Activated naive CD4-positive, alpha-beta T cell treated with anti-CD3 and anti-CD28 coated beads, Interleukin-2, amount 50 U/mL, for 72 hours (primary cell): ENCODE results near the gene PTPN3. TPM values are rescaled to one million over a fixed set of nuclear protein-coding genes. Genes with fewer than 3 reads are reported as not detected.
"Not testable (repeated sequence)": the region's sequence is repeated elsewhere in the genome, so short reads cannot be mapped to it uniquely, and the experiment has no call there.

Experiments used
- ATAC-seq, 2 donors: fragments of 150-1000 bp; cut with Tn5 transposase; 2 replicates each; pipeline ENCODE4 v1.10.0; 2021; ENCODE audit warnings: mild to moderate bottlenecking in 2 of 2, moderate library complexity in 2 of 2
- DNase-seq, 2 donors: peaks; one replicate each; pipeline ENCODE4 v3.0.0; 2021 to 2022; ENCODE audit warnings: low spot score in 2 of 2
- H3K27ac Mint-ChIP-seq, 2 donors: one replicate each; pipeline ENCODE4 v1.8.0; 2022; ENCODE audit warnings: mild to moderate bottlenecking in 2 of 2, mixed read lengths in 2 of 2
- H3K36me3 Mint-ChIP-seq, 2 donors: one replicate each; pipeline ENCODE4 v1.8.0; 2022; ENCODE audit warnings: mixed read lengths in 2 of 2
- H3K9me3 Mint-ChIP-seq, 2 donors: one replicate each; pipeline ENCODE4 v1.8.0; 2022; ENCODE audit warnings: mixed read lengths in 2 of 2
- total RNA-seq, 2 donors: library from RNA; stranded (reverse); gene quantifications; one replicate each; pipeline ENCODE4 v1.2.3, GENCODE V29; 2022

The PTPN3 gene
- under 1 TPM; 0.80 to 0.99 TPM for total RNA-seq

DNA sequence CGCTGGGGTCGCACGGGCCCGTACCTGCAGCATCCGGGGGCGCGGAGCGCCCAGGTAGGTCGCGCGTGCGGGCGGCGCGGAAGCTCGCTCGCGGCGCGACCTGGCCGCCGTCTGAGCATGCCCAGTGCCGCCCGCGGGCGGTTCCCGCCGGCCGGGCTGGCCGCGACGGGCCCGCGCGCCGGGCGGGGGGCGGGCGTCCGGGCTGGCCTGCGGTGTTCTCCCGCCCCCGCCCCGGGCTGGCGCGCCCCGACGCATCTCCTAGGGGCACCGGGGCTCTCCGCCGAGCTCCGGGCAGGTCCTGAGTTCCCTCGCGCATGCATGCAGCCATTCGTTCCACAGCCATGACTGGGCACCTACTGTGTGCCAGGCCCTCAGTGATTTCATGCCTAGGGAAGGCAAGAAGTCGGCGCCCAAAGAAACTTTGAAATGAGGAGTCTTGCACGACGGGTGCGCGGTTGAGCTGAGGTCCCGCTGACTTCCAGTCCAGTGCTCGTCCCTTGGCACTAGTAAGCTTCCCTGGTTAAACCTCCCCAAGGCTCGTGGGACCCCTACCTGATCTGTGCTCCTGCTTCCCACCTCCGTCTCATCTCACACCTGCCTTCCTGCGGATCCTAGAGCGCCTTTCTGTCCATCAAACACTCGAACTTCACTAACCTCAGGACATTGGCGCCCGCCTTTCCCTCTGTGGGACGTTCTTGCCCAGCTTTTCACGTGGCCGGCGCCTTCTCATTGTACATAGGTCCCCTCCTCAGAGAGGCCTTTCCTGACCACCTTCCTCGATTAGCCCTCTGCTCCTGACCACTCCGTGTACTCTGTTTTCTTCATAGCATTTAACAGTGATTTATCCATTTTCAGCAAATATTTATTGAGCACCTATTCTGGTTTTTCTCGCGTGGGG is at the start of gene PTPN3:
PTPN3 (minus strand) TSS at position 113 of the 898 bp plus-strand sequence. CDS start 34,873 bp downstream, outside the sequence.
- no peak for DNase-seq
- ATAC-seq: peak in 1 of 2 donors; percentile 24
- Mint-ChIP-seq H3K27ac (no peak within 1 kb of the TSS), H3K9me3 (no peaks in the 10 kb centered on the region), H3K36me3 (peaks cover 10 to 11% of the 10 kb centered on the region in 2 donors)

DNA sequence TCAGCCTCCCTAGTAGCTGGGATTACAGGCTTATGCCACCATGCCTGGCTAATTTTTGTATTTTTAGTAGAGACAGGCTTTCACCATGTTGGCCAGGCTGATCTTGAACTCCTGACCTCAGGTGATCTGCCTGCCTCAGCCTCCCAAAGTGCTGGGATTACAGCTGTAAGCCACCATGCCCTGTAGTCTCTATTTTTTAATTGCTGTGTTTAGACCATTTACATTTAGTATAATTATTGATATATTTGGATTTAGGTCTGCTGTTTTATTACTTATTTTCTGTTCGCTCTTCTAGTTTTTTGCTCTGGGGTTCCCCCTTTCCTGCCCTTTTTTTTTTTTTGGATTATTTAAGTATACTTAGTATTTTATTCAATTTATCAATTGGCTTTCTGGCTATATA is 46.8 kb upstream of the PTPN3 start:
- H3K27ac Mint-ChIP-seq, DNase-seq, ATAC-seq, H3K9me3 Mint-ChIP-seq: not testable (repeated sequence)
- H3K36me3 Mint-ChIP-seq: peaks cover 0 to 12% of the 10 kb centered on the region in 2 donors

DNA sequence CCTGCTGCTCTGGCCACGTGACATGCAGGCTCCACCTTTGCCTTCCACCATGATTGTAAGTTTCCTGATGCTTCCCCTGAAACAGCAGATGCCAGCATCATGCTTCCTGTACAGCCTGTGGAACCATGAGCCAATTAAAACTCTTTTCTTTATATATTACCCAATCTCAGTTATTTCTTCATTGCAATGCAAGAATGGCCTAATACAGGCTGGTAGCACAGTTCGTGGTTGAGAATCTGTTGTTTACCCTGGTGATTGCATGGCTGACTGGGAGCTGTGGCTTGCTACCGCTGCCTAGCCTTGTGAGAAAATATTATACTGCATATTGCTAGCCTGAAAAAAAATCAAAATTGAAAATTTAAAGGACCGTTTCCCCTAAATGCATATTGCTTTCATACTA is 44.8 kb upstream of the PTPN3 start:
- ATAC-seq (no peak), DNase-seq (no peak)
- peaks cover 4 to 9% of the 10 kb centered on the region in 2 donors for H3K9me3 Mint-ChIP-seq
- H3K27ac Mint-ChIP-seq: no peak overlapping the region
- H3K36me3 Mint-ChIP-seq: peaks cover 0 to 12% of the 10 kb centered on the region in 2 donors

- Mint-ChIP-seq H3K36me3 (peaks cover 0 to 4% of the 10 kb centered on the region in 2 donors), H3K9me3 (peaks cover 4% of the 10 kb centered on the region in 2 donors), H3K27ac (no peak overlapping the region)
- DNase-seq (no peak), ATAC-seq (no peak)
Observed at GRCh38 chr9:109538346-109538745, 40.2 kb upstream of the PTPN3 start.

DNA sequence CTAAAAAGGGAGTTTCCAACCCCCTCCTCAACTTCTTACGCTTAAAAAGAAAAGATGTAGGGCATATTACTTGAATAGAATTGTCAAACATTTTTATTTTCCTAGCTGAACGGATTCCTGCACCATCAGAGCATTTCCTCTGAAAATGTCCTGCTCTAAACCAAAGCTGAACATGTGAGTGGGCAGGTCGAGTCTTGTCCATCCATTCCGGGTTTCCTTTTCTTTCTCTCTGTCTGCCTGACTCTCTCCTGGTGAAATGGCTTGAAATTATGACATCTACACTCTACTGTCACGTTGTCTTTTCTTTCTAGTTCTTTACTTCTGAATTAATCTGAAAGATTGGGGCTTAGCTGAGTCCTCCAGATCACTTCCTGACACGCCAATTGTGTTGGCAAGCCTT is 39.2 kb upstream of the PTPN3 start:
- Mint-ChIP-seq H3K9me3 (peaks cover 4% of the 10 kb centered on the region in 2 donors), H3K36me3 (peaks cover 0 to 4% of the 10 kb centered on the region in 2 donors), H3K27ac (no peak overlapping the region)
- DNase-seq (no peak), ATAC-seq (no peak)

DNA sequence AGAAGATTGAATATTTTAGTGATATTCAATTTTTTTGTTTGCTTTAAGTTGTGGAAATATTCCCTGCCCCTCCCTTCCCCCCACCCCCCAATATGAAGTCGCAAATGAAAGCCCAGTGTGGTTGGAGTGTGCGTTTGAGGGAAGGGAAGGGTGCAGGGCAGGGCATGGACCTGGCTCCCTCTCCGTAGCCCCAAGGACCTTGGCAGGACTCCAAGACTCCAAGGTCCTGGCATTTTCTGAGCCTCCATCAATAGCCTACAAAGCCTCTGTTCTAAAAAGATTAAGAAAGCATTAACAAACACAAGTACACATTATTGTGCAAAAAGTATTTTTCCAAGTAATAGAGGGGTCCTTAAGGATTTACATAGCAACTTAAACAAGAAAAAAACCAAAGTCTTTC is 38.8 kb upstream of the PTPN3 start:
- H3K9me3 Mint-ChIP-seq: peaks cover 4% of the 10 kb centered on the region in 2 donors
- H3K27ac Mint-ChIP-seq: no peak overlapping the region
- H3K36me3 Mint-ChIP-seq: peaks cover 0 to 4% of the 10 kb centered on the region in 2 donors
- no peak for DNase-seq
- ATAC-seq: no peak

GRCh38 chr9:109535365-109535764 is 37.3 kb upstream of the PTPN3 start:
- no peak for DNase-seq
- Mint-ChIP-seq H3K9me3 (peaks cover 4 to 7% of the 10 kb centered on the region in 2 donors), H3K27ac (no peak overlapping the region), H3K36me3 (peaks cover 0 to 4% of the 10 kb centered on the region in 2 donors)
- no peak for ATAC-seq

DNA sequence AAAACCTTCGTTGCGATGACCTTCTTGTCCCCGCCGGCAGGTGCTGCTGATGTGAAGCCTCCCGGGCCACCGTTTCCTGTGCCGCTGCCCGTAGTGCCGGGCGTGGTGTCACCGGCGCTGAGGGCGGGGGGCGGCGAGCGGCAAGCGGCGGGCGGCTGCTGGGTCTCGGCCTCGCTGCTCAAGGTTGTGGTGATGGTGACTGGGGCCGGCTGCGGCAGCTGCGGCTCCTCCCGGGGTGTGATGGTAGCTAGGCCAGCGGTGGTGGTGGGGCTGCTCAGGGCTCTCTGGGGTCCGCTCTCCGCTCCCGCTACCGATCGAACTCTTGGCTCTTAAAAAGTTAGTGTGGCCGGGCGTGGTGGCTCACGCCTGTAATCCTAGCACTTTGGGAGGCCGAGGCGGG is 36.0 kb upstream of the PTPN3 start:
- Mint-ChIP-seq H3K9me3 (peaks cover 7% of the 10 kb centered on the region in 2 donors), H3K36me3 (peaks cover 0 to 4% of the 10 kb centered on the region in 2 donors), H3K27ac (no peak overlapping the region)
- no peak for ATAC-seq
- no peak for DNase-seq

DNA sequence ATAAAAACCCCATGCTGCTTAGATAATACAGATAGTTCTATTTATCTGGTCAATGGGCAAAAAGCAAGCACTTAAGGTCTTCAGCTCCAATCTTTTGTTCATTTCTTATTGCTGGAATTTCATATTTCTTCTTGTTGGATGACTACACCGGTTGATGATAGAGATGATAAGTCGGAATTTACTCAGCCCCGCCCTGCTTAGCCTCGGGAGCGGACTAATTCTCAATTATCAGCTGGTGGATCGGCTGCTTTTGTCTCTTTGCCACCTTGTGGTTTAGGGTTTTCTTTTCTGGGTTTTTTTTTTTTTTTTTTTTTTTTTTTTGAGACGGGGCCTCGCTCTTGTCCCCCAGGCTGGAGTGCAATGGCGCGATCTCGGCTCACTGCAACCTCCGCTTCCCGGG is 34.5 kb upstream of the PTPN3 start:
- not testable (repeated sequence) for ATAC-seq, H3K36me3 Mint-ChIP-seq, H3K27ac Mint-ChIP-seq, DNase-seq
- peaks cover 7 to 17% of the 10 kb centered on the region in 2 donors for H3K9me3 Mint-ChIP-seq

DNA sequence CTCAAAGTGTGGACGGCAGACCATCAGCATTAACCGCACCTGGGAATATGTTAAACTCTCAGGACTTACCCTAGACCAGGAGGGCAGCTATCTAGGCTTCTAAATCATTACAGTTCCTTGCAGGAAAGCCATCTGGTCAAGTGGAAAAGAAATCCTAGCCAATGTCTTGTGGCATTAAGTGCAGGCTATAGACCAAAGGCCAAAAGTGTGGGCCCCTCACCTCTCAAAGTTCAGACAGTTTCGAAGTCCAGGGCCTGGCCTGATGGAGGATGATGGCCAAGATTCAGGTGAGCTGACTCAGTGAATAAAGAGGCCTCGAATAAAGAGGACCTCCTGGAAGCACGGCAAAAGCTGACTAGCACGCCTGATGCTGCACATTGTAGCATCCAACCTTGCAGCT is 24.0 kb upstream of the PTPN3 start:
- no peaks in the 10 kb centered on the region for H3K36me3 Mint-ChIP-seq
- ATAC-seq (no peak), DNase-seq (no peak)
- no peaks in the 10 kb centered on the region for H3K9me3 Mint-ChIP-seq
- no peak overlapping the region for H3K27ac Mint-ChIP-seq

DNA sequence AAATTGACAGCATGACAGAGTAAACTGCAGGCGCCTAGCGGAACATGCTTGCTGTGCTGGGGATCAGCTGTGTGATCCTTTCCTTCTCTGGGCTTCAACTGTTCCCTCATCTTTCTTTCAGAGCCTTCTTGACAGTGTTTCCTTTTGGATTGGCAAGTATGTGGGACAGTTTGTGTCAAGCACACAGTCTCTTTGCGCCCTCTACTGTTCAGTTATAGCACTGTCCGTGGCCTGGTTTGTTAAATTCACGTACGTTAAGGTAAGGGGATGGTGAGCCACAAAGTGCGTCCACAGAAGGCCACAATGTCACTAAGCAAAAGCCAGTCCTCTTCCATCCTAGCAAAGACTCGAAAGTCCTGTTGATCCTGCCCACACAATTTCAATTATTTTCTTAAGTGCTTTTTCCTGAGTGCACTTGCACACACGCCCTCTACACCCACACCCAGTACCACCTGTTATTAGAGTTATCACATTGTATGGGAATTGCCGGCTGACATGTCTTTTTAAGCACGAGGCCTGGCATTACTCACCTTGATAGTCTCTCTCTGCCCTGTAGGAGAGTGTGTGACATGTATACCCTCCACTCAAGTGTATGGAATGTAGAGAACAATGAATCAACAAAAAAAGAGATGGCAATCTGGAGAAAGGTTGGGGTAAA is 22.5 kb upstream of the PTPN3 start:
- H3K9me3 Mint-ChIP-seq: no peaks in the 10 kb centered on the region
- no peak overlapping the region for H3K27ac Mint-ChIP-seq
- H3K36me3 Mint-ChIP-seq: no peaks in the 10 kb centered on the region
- ATAC-seq: peak; percentile 40 to 79
- peak in 1 of 2 donors; percentile 57 for DNase-seq

DNA sequence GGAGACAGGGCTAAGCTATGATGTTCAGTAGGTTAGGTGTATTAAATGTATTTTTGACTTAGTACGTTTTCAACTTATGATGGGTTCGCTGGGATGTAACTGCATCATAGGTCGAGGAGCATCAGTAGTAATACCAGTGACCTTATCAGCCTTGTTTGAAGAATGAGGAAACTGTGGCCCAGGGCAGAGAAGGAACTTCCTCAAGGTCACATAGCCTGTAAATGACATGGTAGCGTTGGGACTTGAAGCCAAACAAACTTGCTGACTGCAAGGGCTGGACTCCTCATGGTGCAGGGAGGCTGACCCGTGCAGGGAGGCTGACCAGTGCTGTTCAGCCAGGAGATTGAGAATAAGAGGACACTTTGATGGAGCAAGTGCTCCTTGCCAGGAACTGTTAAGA is 21.3 kb upstream of the PTPN3 start:
- DNase-seq (no peak), ATAC-seq (no peak)
- no peaks in the 10 kb centered on the region for H3K36me3 Mint-ChIP-seq
- no peak overlapping the region for H3K27ac Mint-ChIP-seq
- no peaks in the 10 kb centered on the region for H3K9me3 Mint-ChIP-seq

GRCh38 chr9:109518621-109519335 is 20.7 kb upstream of the PTPN3 start:
- Mint-ChIP-seq H3K36me3 (no peaks in the 10 kb centered on the region), H3K9me3 (no peaks in the 10 kb centered on the region), H3K27ac (no peak overlapping the region)
- ATAC-seq (no peak), DNase-seq (no peak)

DNA sequence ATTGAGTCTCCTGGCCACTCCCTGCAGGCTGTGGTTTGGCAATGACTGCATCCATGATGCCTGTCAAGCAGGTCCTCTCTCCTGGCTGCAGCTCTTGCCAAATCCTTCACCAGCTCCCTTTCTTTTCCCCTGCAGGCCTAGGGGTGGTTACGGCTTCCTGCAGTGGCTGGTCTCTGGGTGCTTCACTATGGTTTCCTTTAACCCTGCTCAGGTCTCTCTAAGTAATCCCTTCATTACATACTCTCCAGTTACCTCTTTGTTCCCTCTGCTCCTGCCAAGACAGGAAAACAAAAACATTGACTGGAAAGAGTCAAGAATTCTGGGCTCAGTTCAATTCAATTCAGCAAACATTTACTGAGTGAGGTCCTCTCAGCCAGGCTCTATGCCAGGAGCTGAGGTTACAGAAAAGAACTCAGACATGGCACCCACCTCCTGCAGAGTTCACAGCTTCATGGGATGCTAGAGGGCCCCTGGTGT is 19.8 kb upstream of the PTPN3 start:
- Mint-ChIP-seq H3K9me3 (no peaks in the 10 kb centered on the region), H3K36me3 (no peaks in the 10 kb centered on the region), H3K27ac (no peak overlapping the region)
- no peak for ATAC-seq
- no peak for DNase-seq

GRCh38 chr9:109513871-109514270 is 15.8 kb upstream of the PTPN3 start:
- no peaks in the 10 kb centered on the region for H3K36me3 Mint-ChIP-seq

DNA sequence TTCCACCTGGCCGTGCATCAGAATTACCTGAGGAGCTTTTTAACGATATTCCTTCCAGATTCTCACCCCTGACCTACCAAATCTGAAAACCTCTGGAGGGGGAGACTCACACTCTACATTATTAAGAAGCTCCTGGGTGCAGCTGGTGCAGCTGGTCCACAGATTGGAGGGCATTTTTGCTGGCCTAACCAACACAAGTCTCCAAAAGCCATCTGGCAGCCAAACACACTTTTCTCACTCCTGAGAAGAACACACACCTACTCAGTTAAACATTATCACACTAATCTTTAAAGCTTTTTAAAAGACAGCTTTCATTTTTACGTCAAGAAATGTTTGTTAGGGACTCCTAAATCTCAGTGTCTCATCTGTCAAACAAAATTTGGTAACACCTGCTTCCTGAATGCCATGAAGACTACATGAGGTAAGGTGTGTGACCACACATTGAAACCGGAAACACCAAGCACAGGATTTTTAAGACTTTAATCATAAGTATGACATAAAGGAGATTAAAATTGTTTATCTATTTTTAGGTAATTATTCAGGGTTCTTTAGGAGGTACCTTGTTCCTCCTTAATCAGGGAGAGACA is 14.2 kb upstream of the PTPN3 start:
- Mint-ChIP-seq H3K27ac (no peak overlapping the region), H3K36me3 (no peaks in the 10 kb centered on the region)
- no peak for ATAC-seq

More at GRCh38 chr9:109513871-109514270, 15.8 kb upstream of the PTPN3 start:
- H3K9me3 Mint-ChIP-seq: no peaks in the 10 kb centered on the region
- no peak for ATAC-seq
- DNase-seq: no peak
- H3K27ac Mint-ChIP-seq: no peak overlapping the region

More for the DNA sequence above, 14.2 kb upstream of the PTPN3 start:
- no peak for DNase-seq
- H3K9me3 Mint-ChIP-seq: no peaks in the 10 kb centered on the region
